ENCODE data around the gene CSK. TPM values are rescaled to one million over a fixed set of nuclear protein-coding genes. Genes with fewer than 3 reads are reported as not detected.

The CSK gene
- total RNA-seq, 4 donors from 2014 or later = 37.6 to 47.3 (median 45.4) TPM

DNA sequence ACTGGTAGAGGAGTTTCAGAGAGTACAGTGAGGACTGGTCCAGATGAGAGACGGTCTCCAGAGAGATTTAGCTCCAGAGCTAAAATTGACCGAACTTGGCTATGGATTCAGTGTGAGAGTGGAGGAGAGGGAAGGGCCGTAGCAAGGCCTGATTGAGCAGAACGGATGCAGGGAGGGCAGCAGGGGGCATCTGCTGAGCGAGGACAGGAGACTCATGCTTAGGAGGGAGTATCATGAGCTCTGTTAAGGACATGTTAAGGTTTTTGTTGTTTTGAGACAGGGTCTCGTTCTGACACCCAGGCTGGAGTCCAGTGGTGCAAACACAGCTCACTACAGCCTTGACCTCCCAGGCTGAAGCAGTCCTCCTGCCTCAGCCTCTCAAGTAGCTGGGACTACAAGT, 23.1 kb downstream of the CSK start:
- intact Hi-C loops (cut with DNase I; ENCODE audit: low total_unique reads) = no loop called here
- no peak overlapping the region for H3K4me3 ChIP-seq (ENCODE audit: low read depth, poor library complexity, severe bottlenecking)
- 78 to 83% methylated on average over 6 of the region's 6 CpGs for WGBS, 2 donors
- no peak for DNase-seq (ENCODE audit: low spot score in 2 of 2)
- TF ChIP-seq CTCF (IDR thresholded peaks at IDR 0.05) = no peak
- TF ChIP-seq POLR2A (IDR thresholded peaks at IDR 0.05) = no peak

GRCh38 chr15:74807282-74807681, 25.4 kb downstream of the CSK start:
- intact Hi-C loops (cut with DNase I; ENCODE audit: low total_unique reads) = no loop called here
- 37 to 43% methylated on average over 5 of the region's 5 CpGs for WGBS, 2 donors
- no peak overlapping the region for H3K4me3 ChIP-seq (ENCODE audit: low read depth, poor library complexity, severe bottlenecking)
- TF ChIP-seq POLR2A (IDR thresholded peaks at IDR 0.05) (no peak), CTCF (IDR thresholded peaks at IDR 0.05) (no peak)
- no peak for DNase-seq (ENCODE audit: low spot score in 2 of 2)

- H3K4me3 ChIP-seq (ENCODE audit: low read depth, poor library complexity, severe bottlenecking) = no peak overlapping the region
- 68 to 76% methylated on average over 18 of the region's 18 CpGs for WGBS, 2 donors
- TF ChIP-seq POLR2A (IDR thresholded peaks at IDR 0.05) = no peak
- TF ChIP-seq CTCF (IDR thresholded peaks at IDR 0.05) = no peak
- intact Hi-C loops (cut with DNase I; ENCODE audit: low total_unique reads) = no loop called here
- DNase-seq (ENCODE audit: low spot score in 2 of 2) = no peak
Measured at GRCh38 chr15:74808078-74808839, 26.4 kb downstream of the CSK start.

GRCh38 chr15:74808840-74809229, 27.0 kb downstream of the CSK start:
- no peak for DNase-seq (ENCODE audit: low spot score in 2 of 2)
- 58 to 66% methylated on average over 4 of the region's 4 CpGs for WGBS, 2 donors
- intact Hi-C loops (cut with DNase I; ENCODE audit: low total_unique reads) = no loop called here
- no peak for TF ChIP-seq CTCF (IDR thresholded peaks at IDR 0.05)
- no peak for TF ChIP-seq POLR2A (IDR thresholded peaks at IDR 0.05)
- H3K4me3 ChIP-seq (ENCODE audit: low read depth, poor library complexity, severe bottlenecking) = no peak overlapping the region

- no peak overlapping the region for H3K4me3 ChIP-seq (ENCODE audit: low read depth, poor library complexity, severe bottlenecking)
- WGBS, 2 donors = 75 to 83% methylated on average over 5 of the region's 5 CpGs
- no peak for DNase-seq (ENCODE audit: low spot score in 2 of 2)
- no peak for TF ChIP-seq POLR2A (IDR thresholded peaks at IDR 0.05)
- no peak for TF ChIP-seq CTCF (IDR thresholded peaks at IDR 0.05)
- intact Hi-C loops (cut with DNase I; ENCODE audit: low total_unique reads) = no loop called here
Measured at GRCh38 chr15:74809242-74809641, 27.4 kb downstream of the CSK start.

DNA sequence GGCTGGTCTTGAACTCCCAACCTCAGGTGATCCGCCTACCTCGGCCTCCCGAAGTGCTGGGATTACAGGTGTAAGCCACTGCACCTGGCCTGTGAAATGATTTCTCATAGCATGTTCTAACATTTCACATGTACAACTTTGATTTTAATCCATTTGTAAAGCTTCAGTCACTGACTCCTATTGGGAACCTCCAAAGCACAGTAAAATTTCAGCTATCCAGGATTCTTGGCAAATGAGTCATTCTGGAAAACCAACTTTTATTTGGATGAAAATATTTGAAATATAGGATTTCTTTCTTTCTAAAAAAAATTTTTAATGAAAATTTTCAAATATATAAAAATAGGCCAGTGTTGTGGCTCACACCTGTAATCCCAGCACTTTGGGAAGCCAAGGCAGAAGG, 28.1 kb downstream of the CSK start:
- intact Hi-C loops (cut with DNase I; ENCODE audit: low total_unique reads) = no loop called here
- no peak for DNase-seq (ENCODE audit: low spot score in 2 of 2)
- 67 to 86% methylated on average over 3 of the region's 3 CpGs for WGBS, 2 donors
- TF ChIP-seq POLR2A (IDR thresholded peaks at IDR 0.05) = no peak
- no peak for TF ChIP-seq CTCF (IDR thresholded peaks at IDR 0.05)
- no peak overlapping the region for H3K4me3 ChIP-seq (ENCODE audit: low read depth, poor library complexity, severe bottlenecking)
